ENCODE results near the gene VAPB. TPM values are rescaled to one million over a fixed set of nuclear protein-coding genes. Genes with fewer than 3 reads are reported as not detected.

The VAPB gene
- total RNA-seq, 1 donor from 2014 or later: 61.5 TPM

GRCh38 chr20:58498470-58499068 lies 109.5 kb downstream of the VAPB start:
- H3K4me1 ChIP-seq (ENCODE audit: insufficient read depth, low read length): no peaks in the 10 kb centered on the region
- H3K9ac ChIP-seq (ENCODE audit: low read length): no peak overlapping the region
- H3K79me2 ChIP-seq (ENCODE audit: insufficient read depth, low read length): peaks cover 16% of the 10 kb centered on the region
- Mint-ChIP-seq H3K27me3 (ENCODE audit: low read depth, unreplicated experiment) (no peaks in the 10 kb centered on the region), H3K9me3 (ENCODE audit: unreplicated experiment) (peaks cover 9% of the 10 kb centered on the region), H3K4me1 (ENCODE audit: low read depth, unreplicated experiment) (no peaks in the 10 kb centered on the region), H3K36me3 (ENCODE audit: low read depth, unreplicated experiment) (peaks cover 21% of the 10 kb centered on the region), H3K4me3 (ENCODE audit: unreplicated experiment) (no peak overlapping the region), H3K27ac (ENCODE audit: unreplicated experiment) (no peak overlapping the region)
- no peak overlapping the region for H2AFZ ChIP-seq (ENCODE audit: low read depth, low read length)
- FAIRE-seq (no peak), DNase-seq (ENCODE audit: low read depth) (no peak)
- no peak overlapping the region for H3K4me3 ChIP-seq (ENCODE audit: insufficient read depth, low read depth, low read length)
- H3K4me2 ChIP-seq (ENCODE audit: low read length): no peak overlapping the region
- H3K36me3 ChIP-seq (ENCODE audit: insufficient read depth, low read length): peaks cover 4% of the 10 kb centered on the region
- H3K9me3 ChIP-seq (ENCODE audit: insufficient read depth, low read depth, low read length): no peaks in the 10 kb centered on the region
- no peak overlapping the region for H3K27ac ChIP-seq (ENCODE audit: low read depth, low read length)
- H4K20me1 ChIP-seq (ENCODE audit: insufficient read depth, low read length): peaks cover 21% of the 10 kb centered on the region
- no peaks in the 10 kb centered on the region for H3K27me3 ChIP-seq (ENCODE audit: insufficient read depth, low read length)
- TF ChIP-seq EZH2 (IDR thresholded peaks at IDR 0.05; ENCODE audit: insufficient read depth, low read length) (no peak), CTCF (IDR thresholded peaks at IDR 0.05; ENCODE audit: insufficient read depth, low read depth, low read length) (no peak)

DNA sequence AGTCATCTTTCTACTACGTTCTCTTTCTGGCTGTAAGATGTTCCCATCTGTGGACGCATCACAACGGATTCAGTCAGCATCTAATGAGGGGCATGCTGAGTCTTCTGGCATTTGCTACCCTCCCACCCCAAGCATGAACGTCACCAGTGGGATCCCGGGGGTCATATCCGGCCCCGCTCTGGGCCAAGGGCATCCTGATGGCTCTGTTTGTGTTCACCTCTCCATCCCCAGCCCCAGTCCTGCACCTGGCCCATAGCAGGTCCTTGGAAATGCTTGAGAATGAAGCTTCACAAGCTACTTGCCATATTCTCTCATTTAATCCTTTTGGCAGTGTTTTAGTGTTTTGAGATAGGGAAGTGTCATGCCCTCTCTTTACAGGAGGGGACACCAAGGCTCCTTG lies 111.2 kb downstream of the VAPB start:
- no peak overlapping the region for H3K4me3 ChIP-seq (ENCODE audit: insufficient read depth, low read depth, low read length)
- no peak overlapping the region for H3K4me3 Mint-ChIP-seq (ENCODE audit: unreplicated experiment)
- no peaks in the 10 kb centered on the region for H3K27me3 ChIP-seq (ENCODE audit: insufficient read depth, low read length)
- H3K79me2 ChIP-seq (ENCODE audit: insufficient read depth, low read length): peaks cover 11% of the 10 kb centered on the region
- peaks cover 9% of the 10 kb centered on the region for H3K9me3 Mint-ChIP-seq (ENCODE audit: unreplicated experiment)
- no peak overlapping the region for H3K27ac ChIP-seq (ENCODE audit: low read depth, low read length)
- no peaks in the 10 kb centered on the region for H3K4me1 Mint-ChIP-seq (ENCODE audit: low read depth, unreplicated experiment)
- FAIRE-seq (no peak), DNase-seq (ENCODE audit: low read depth) (no peak)
- H2AFZ ChIP-seq (ENCODE audit: low read depth, low read length): no peak overlapping the region
- TF ChIP-seq CTCF (IDR thresholded peaks at IDR 0.05; ENCODE audit: insufficient read depth, low read depth, low read length) (no peak), EZH2 (IDR thresholded peaks at IDR 0.05; ENCODE audit: insufficient read depth, low read length) (no peak)
- H3K36me3 Mint-ChIP-seq (ENCODE audit: low read depth, unreplicated experiment): peaks cover 21% of the 10 kb centered on the region
- H4K20me1 ChIP-seq (ENCODE audit: insufficient read depth, low read length): peaks cover 21% of the 10 kb centered on the region
- H3K27ac Mint-ChIP-seq (ENCODE audit: unreplicated experiment): no peak overlapping the region
- H3K4me2 ChIP-seq (ENCODE audit: low read length): no peak overlapping the region
- no peaks in the 10 kb centered on the region for H3K4me1 ChIP-seq (ENCODE audit: insufficient read depth, low read length)
- H3K9ac ChIP-seq (ENCODE audit: low read length): no peak overlapping the region
- peaks cover 4% of the 10 kb centered on the region for H3K9me3 ChIP-seq (ENCODE audit: insufficient read depth, low read depth, low read length)
- H3K36me3 ChIP-seq (ENCODE audit: insufficient read depth, low read length): peaks cover 4% of the 10 kb centered on the region
- no peaks in the 10 kb centered on the region for H3K27me3 Mint-ChIP-seq (ENCODE audit: low read depth, unreplicated experiment)

Other genes with a start within 250 kb of the VAPB start
- not detected in 2 replicates for gene ANKRD60, start 160.6 kb upstream of the VAPB start, total RNA-seq
- 16.6 and 18.8 TPM in 2 replicates for gene RAB22A, start 79.5 kb upstream of the VAPB start, total RNA-seq
- gene APCDD1L, start 126.2 kb downstream of the VAPB start, total RNA-seq: 16.4 and 23.3 TPM in 2 replicates